Caco-2 (cell line): ENCODE results near the gene HTR1D. TPM values are rescaled to one million over a fixed set of nuclear protein-coding genes. Genes with fewer than 3 reads are reported as not detected.

Source experiments
- BruUV-seq: library from RNA; stranded (reverse); fragments of 400-500 nt; replicated peaks from 2 replicates; lab custom pipeline; 2021; lab: Mats Ljungman, UMichigan
- CTCF ChIA-PET: fragments of 300-600 bp; sonication (Branson Sonifier 250); formaldehyde crosslinking; loops from one replicate; lab custom pipeline; 2022; ENCODE audit warnings: antibody characterized with exemption; lab: Charles Lee
- POLR2A ChIA-PET: fragments of 300-600 bp; sonication (Branson Sonifier 250); formaldehyde crosslinking; loops from one replicate; lab custom pipeline; 2022; ENCODE audit warnings: antibody characterized with exemption; lab: Charles Lee
- DNase-seq, 2 experiments: peaks; one replicate each; pipeline versions ENCODE4 v3.0.0 to v3.0.0-alpha.2; 2020 to 2022
- H3K27me3 ChIP-seq: replicated peaks from 2 replicates; pipeline ENCODE4 v1.6.0; 2011; ENCODE audit warnings: low read length; ENCODE audit not compliant: control insufficient read depth, insufficient read depth
- H3K36me3 ChIP-seq: 2 replicates; pipeline ENCODE4 v1.5.1; 2011; ENCODE audit warnings: low read length; ENCODE audit not compliant: control insufficient read depth, insufficient read depth
- H3K4me1 ChIP-seq: fragments of 250-450 bp; sonication (Bioruptor Pico); 2 replicates; pipeline ENCODE4 v1.5.1; 2020; ENCODE audit warnings: mild to moderate bottlenecking
- H3K4me3 ChIP-seq: 2 replicates; pipeline ENCODE4 v1.5.1; 2011; ENCODE audit warnings: low read depth, mild to moderate bottlenecking, control low read depth, low read length
- H3K9me3 ChIP-seq: fragments of 250-450 bp; sonication (Bioruptor Pico); 2 replicates; pipeline ENCODE4 v1.5.1; 2020; ENCODE audit warnings: mild to moderate bottlenecking, moderate library complexity
- H3K27ac Mint-ChIP-seq: one replicate; pipeline ENCODE4 v1.8.0; 2022; ENCODE audit warnings: mixed read lengths; ENCODE audit not compliant: unreplicated experiment
- H3K27me3 Mint-ChIP-seq: one replicate; pipeline ENCODE4 v1.8.0; 2022; ENCODE audit warnings: mixed read lengths; ENCODE audit not compliant: insufficient read depth, unreplicated experiment
- H3K36me3 Mint-ChIP-seq: one replicate; pipeline ENCODE4 v1.8.0; 2022; ENCODE audit warnings: mild to moderate bottlenecking, mixed read lengths; ENCODE audit not compliant: insufficient read depth, unreplicated experiment
- H3K4me1 Mint-ChIP-seq: one replicate; pipeline ENCODE4 v1.8.0; 2022; ENCODE audit warnings: low read depth, mixed read lengths; ENCODE audit not compliant: unreplicated experiment
- H3K4me3 Mint-ChIP-seq: one replicate; pipeline ENCODE4 v1.8.0; 2022; ENCODE audit warnings: mild to moderate bottlenecking, moderate library complexity, mixed read lengths; ENCODE audit not compliant: unreplicated experiment
- H3K9me3 Mint-ChIP-seq: one replicate; pipeline ENCODE4 v1.8.0; 2022; ENCODE audit warnings: mixed read lengths; ENCODE audit not compliant: unreplicated experiment
- CTCF ChIP-seq, 2 experiments: fragments of 200-600 bp in 1 of 2; IDR thresholded peaks; 1 replicate in 1 of 2; 2 replicates in 1 of 2; pipeline versions ENCODE4 v1.5.1 to v1.8.0; 2011 to 2022; ENCODE audit warnings: antibody characterized with exemption in 1 of 2, control low read depth in 1 of 2, inconsistent platforms in 1 of 2, low read depth in 1 of 2, low read length in 1 of 2, mild to moderate bottlenecking in 1 of 2, moderate library complexity in 1 of 2; ENCODE audit not compliant: insufficient read depth in 1 of 2, severe bottlenecking in 1 of 2, unreplicated experiment in 1 of 2
- intact Hi-C: fragments of 100-400 bp; cut with micrococcal nuclease; formaldehyde crosslinking; loops from one replicate; pipeline ENCODE4 v1.10.0; 2022; ENCODE audit not compliant: unreplicated experiment
- total RNA-seq: library from RNA; stranded (reverse); gene quantifications from 2 replicates; pipeline ENCODE4 v1.2.3, GENCODE V29; 2022

Gene HTR1D
- total RNA-seq, 1 experiment from 2014 or later, result 8.7 TPM

- Histone ChIP-seq H3K4me1 (no peaks in the 10 kb centered on the region), H3K27me3 (no peaks in the 10 kb centered on the region), H3K9me3 (no peaks in the 10 kb centered on the region), H3K4me3 (no peak overlapping the region), H3K36me3 (no peaks in the 10 kb centered on the region)
- no peak for TF ChIP-seq CTCF (IDR thresholded peaks at IDR 0.05; ENCODE audit: insufficient read depth in 1 of 2, low read depth in 1 of 2, low read length in 1 of 2, severe bottlenecking in 1 of 2, unreplicated experiment in 1 of 2)
- peaks cover 5% of the 10 kb centered on the region for H3K36me3 Mint-ChIP-seq
- no peak overlapping the region for H3K4me3 Mint-ChIP-seq
- H3K27ac Mint-ChIP-seq, result no peak overlapping the region
- CTCF ChIA-PET, result no interaction called here
- H3K4me1 Mint-ChIP-seq, result no peaks in the 10 kb centered on the region
- intact Hi-C loops, result no loop called here
- POLR2A ChIA-PET, result no interaction called here
- BruUV-seq, result no TSS peak
- H3K9me3 Mint-ChIP-seq, result no peaks in the 10 kb centered on the region
- H3K27me3 Mint-ChIP-seq, result no peaks in the 10 kb centered on the region
- no peak for DNase-seq
Observed at GRCh38 chr1:23159963-23160877, 57.1 kb downstream of the HTR1D start.

DNA sequence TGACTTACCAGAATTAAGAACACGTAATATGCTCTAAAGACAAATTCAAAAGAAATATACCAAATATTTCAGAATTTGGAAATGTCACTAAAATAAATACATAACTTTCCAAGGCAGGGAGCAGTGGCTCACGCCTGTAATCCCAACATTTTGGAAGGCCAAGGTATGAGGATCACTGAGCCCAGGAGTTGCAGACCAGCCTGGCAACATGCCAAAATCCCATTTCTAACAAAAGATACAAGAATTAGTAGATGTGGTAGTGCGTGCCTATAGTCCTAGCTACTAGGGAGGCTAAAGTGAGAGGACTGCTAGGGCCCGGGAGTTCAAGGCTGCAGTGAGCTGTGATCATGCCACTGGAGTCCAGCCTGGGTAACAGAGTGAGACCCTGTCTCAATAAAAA lies 60.4 kb downstream of the HTR1D start:
- peaks cover 10% of the 10 kb centered on the region for H3K36me3 Mint-ChIP-seq
- ChIA-PET POLR2A (no interaction called here), CTCF (no interaction called here)
- Histone ChIP-seq H3K27me3 (no peaks in the 10 kb centered on the region), H3K4me1 (no peaks in the 10 kb centered on the region; the same call in 1 of the 2 replicates), H3K36me3 (no peaks in the 10 kb centered on the region), H3K4me3 (no peak overlapping the region), H3K9me3 (no peaks in the 10 kb centered on the region)
- intact Hi-C loops, result no loop called here
- BruUV-seq, result no TSS peak
- no peak for TF ChIP-seq CTCF (IDR thresholded peaks at IDR 0.05; ENCODE audit: insufficient read depth in 1 of 2, low read depth in 1 of 2, low read length in 1 of 2, severe bottlenecking in 1 of 2, unreplicated experiment in 1 of 2)
- no peak overlapping the region for H3K27ac Mint-ChIP-seq
- DNase-seq, result no peak
- H3K27me3 Mint-ChIP-seq, result no peaks in the 10 kb centered on the region
- H3K9me3 Mint-ChIP-seq, result no peaks in the 10 kb centered on the region
- H3K4me3 Mint-ChIP-seq, result no peak overlapping the region
- H3K4me1 Mint-ChIP-seq, result peaks cover 18% of the 10 kb centered on the region

DNA sequence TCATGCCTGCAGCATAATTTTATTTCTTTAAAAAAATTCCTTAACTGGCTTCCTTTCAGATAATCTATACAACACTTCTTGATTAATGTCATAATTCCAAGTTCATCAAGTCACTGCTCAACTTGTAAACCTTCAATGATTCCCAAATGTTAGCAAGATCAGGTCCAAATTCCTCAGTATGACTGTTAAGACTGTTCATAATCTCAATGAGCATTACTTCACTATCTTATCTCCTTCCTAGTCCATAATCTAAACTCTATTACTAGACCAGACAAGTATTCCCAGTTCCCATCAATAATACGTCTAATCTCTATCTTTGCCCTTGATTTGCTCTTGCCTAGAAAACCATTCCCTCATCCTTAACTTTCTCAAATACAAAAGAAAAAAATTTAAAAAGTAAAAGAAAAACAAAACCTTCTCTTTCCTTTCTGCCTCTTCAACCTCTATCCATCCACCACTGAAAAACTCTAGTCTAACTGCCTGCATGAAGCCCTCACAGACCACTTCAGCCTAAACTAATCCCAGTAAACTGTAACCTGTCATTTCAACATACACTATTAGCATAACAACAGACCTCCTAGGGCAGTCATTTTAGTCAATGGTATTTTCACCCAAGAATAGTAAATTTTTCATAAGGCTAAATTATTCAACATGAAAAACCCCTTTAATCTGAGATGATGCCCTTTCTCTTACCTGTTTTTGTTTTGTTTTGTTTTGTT lies 64.2 kb downstream of the HTR1D start:
- no peaks in the 10 kb centered on the region for H3K27me3 ChIP-seq
- CTCF ChIA-PET, result no interaction called here
- Mint-ChIP-seq H3K4me1 (peaks cover 34% of the 10 kb centered on the region), H3K9me3 (no peaks in the 10 kb centered on the region), H3K27me3 (no peaks in the 10 kb centered on the region), H3K36me3 (peaks cover 11% of the 10 kb centered on the region), H3K27ac (no peak overlapping the region), H3K4me3 (no peak overlapping the region)
- peaks cover 5% of the 10 kb centered on the region for H3K4me1 ChIP-seq
- TSS peak; percentile 22 for BruUV-seq
- no peak for TF ChIP-seq CTCF (IDR thresholded peaks at IDR 0.05; ENCODE audit: insufficient read depth in 1 of 2, low read depth in 1 of 2, low read length in 1 of 2, severe bottlenecking in 1 of 2, unreplicated experiment in 1 of 2)
- no peaks in the 10 kb centered on the region for H3K36me3 ChIP-seq
- intact Hi-C loops, result no loop called here
- H3K4me3 ChIP-seq, result no peak overlapping the region
- POLR2A ChIA-PET, result no interaction called here
- no peaks in the 10 kb centered on the region for H3K9me3 ChIP-seq
- DNase-seq, result no peak
